ENCODE data around the gene CDKL2.
"Not testable (repeated sequence)": the region's sequence is repeated elsewhere in the genome, so short reads cannot be mapped to it uniquely, and the experiment has no call there.

The CDKL2 gene

GRCh38 chr4:75549019-75549418, 81.3 kb downstream of the CDKL2 start:
- Mint-ChIP-seq H3K4me3 (no peak overlapping the region), H3K36me3 (ENCODE audit: low read depth) (no peaks in the 10 kb centered on the region), H3K9me3 (no peaks in the 10 kb centered on the region), H3K4me1 (ENCODE audit: low read depth) (no peaks in the 10 kb centered on the region), H3K27me3 (no peaks in the 10 kb centered on the region), H3K27ac (no peak overlapping the region)

DNA sequence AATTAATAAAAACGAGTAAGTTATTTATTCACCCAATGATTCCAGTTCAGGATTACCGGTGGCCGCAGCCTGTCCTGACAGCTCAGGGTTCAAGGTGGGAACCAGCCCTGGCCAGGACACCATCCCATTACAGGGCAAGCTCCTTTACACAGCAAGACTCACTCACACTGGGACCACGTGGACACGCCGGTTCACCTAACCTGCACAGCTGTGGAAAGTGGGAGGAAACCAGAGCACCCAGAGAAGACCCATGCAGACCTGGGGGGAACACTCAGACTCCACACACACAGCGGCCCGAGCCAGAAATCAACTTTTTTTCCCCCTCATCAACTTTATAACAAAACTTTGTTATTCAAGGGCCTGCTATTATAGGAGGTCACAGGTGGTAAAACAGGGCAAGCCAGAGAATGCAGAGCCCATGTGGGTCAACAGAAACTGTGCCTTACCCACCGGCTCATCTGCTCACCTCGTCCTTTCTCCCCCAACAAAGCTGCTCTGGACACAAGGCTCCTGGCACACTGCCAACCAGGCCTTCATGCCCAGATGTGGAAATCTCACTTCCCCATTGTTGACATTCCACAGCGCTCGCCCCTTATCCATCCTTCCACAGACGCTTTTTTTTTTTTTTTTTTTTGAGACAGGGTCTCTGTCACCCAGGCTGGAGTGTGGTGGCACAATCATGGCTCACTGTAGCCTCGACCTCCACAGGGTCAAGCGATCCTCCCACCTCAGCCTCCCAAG, 82.5 kb downstream of the CDKL2 start:
- Mint-ChIP-seq H3K4me3 (no peak overlapping the region), H3K9me3 (no peaks in the 10 kb centered on the region), H3K4me1 (ENCODE audit: low read depth) (no peaks in the 10 kb centered on the region), H3K27me3 (no peaks in the 10 kb centered on the region), H3K36me3 (ENCODE audit: low read depth) (no peaks in the 10 kb centered on the region), H3K27ac (no peak overlapping the region)

DNA sequence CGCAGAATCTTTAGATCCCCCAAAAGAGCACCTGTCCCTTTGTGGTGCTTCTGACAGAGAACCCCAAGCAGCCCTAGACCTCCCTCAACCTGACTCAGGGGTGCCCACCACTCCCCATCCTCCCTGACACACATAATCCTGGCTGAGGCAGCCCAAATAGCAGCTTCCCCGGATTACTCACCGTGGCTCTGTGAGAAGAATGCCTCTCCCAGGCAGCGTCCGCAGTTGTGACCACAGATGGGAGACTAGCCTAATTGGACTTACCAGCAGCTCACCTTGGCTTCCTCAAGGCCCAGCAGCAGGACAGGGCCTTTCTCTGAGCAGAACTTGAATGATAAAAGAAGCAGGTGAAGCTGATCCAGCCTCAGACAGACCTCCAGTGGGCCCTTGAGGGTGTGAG, 84.8 kb downstream of the CDKL2 start:
- Mint-ChIP-seq H3K27me3 (no peaks in the 10 kb centered on the region), H3K27ac (no peak overlapping the region), H3K9me3 (no peaks in the 10 kb centered on the region), H3K4me3 (no peak overlapping the region), H3K36me3 (ENCODE audit: low read depth) (no peaks in the 10 kb centered on the region), H3K4me1 (ENCODE audit: low read depth) (no peaks in the 10 kb centered on the region)

GRCh38 chr4:75544870-75545269, 85.5 kb downstream of the CDKL2 start:
- H3K27ac Mint-ChIP-seq = no peak overlapping the region
- H3K36me3 Mint-ChIP-seq (ENCODE audit: low read depth) = no peaks in the 10 kb centered on the region
- H3K4me1 Mint-ChIP-seq (ENCODE audit: low read depth) = no peaks in the 10 kb centered on the region

GRCh38 chr4:75544220-75544619, 86.1 kb downstream of the CDKL2 start:
- not testable (repeated sequence) for H3K4me1 Mint-ChIP-seq (ENCODE audit: low read depth); H3K27ac Mint-ChIP-seq; H3K4me3 Mint-ChIP-seq; H3K9me3 Mint-ChIP-seq; H3K27me3 Mint-ChIP-seq; H3K36me3 Mint-ChIP-seq (ENCODE audit: low read depth)

More at GRCh38 chr4:75544870-75545269, 85.5 kb downstream of the CDKL2 start:
- no peak overlapping the region for H3K4me3 Mint-ChIP-seq
- no peaks in the 10 kb centered on the region for H3K27me3 Mint-ChIP-seq
- no peaks in the 10 kb centered on the region for H3K9me3 Mint-ChIP-seq

GRCh38 chr4:75542824-75543223, 87.5 kb downstream of the CDKL2 start:
- no peaks in the 10 kb centered on the region for H3K4me1 Mint-ChIP-seq (ENCODE audit: low read depth)
- no peaks in the 10 kb centered on the region for H3K36me3 Mint-ChIP-seq (ENCODE audit: low read depth)
- no peak overlapping the region for H3K27ac Mint-ChIP-seq
- no peaks in the 10 kb centered on the region for H3K9me3 Mint-ChIP-seq
- no peak overlapping the region for H3K4me3 Mint-ChIP-seq
- no peaks in the 10 kb centered on the region for H3K27me3 Mint-ChIP-seq

GRCh38 chr4:75537308-75537707, 93.0 kb downstream of the CDKL2 start:
- not testable (repeated sequence) for H3K27ac Mint-ChIP-seq; H3K4me1 Mint-ChIP-seq (ENCODE audit: low read depth); H3K27me3 Mint-ChIP-seq; H3K9me3 Mint-ChIP-seq; H3K4me3 Mint-ChIP-seq
- peaks cover 17% of the 10 kb centered on the region for H3K36me3 Mint-ChIP-seq (ENCODE audit: low read depth)

- not testable (repeated sequence) for H3K27me3 Mint-ChIP-seq; H3K4me1 Mint-ChIP-seq (ENCODE audit: low read depth); H3K27ac Mint-ChIP-seq; H3K4me3 Mint-ChIP-seq
- Mint-ChIP-seq H3K36me3 (ENCODE audit: low read depth) (peaks cover 47% of the 10 kb centered on the region), H3K9me3 (peaks cover 17% of the 10 kb centered on the region)
Observed at GRCh38 chr4:75533926-75534325, 96.4 kb downstream of the CDKL2 start.

GRCh38 chr4:75533339-75533887, 96.9 kb downstream of the CDKL2 start:
- H3K4me3 Mint-ChIP-seq; H3K27me3 Mint-ChIP-seq; H3K4me1 Mint-ChIP-seq (ENCODE audit: low read depth); H3K27ac Mint-ChIP-seq: not testable (repeated sequence)
- Mint-ChIP-seq H3K9me3 (peaks cover 17% of the 10 kb centered on the region), H3K36me3 (ENCODE audit: low read depth) (peaks cover 50% of the 10 kb centered on the region)

GRCh38 chr4:75531536-75532143, 98.7 kb downstream of the CDKL2 start:
- Mint-ChIP-seq H3K36me3 (ENCODE audit: low read depth) (peaks cover 67% of the 10 kb centered on the region), H3K9me3 (peaks cover 17% of the 10 kb centered on the region)
- H3K4me1 Mint-ChIP-seq (ENCODE audit: low read depth); H3K4me3 Mint-ChIP-seq; H3K27ac Mint-ChIP-seq; H3K27me3 Mint-ChIP-seq: not testable (repeated sequence)

GRCh38 chr4:75530556-75531322, 99.6 kb downstream of the CDKL2 start:
- no peak overlapping the region for H3K4me3 Mint-ChIP-seq
- H3K9me3 Mint-ChIP-seq = peaks cover 17% of the 10 kb centered on the region
- peaks cover 3% of the 10 kb centered on the region for H3K4me1 Mint-ChIP-seq (ENCODE audit: low read depth)
- no peaks in the 10 kb centered on the region for H3K27me3 Mint-ChIP-seq
- no peak overlapping the region for H3K27ac Mint-ChIP-seq
- peaks cover 75% of the 10 kb centered on the region for H3K36me3 Mint-ChIP-seq (ENCODE audit: low read depth)
